GM19452 (cell line): ENCODE results near the gene ABHD5.

Source experiments
- ATAC-seq: cut with Tn5 transposase; IDR thresholded peaks from one replicate; pipeline ENCODE4 v1.9.1; 2021; ENCODE audit not compliant: unreplicated experiment

Gene ABHD5

DNA sequence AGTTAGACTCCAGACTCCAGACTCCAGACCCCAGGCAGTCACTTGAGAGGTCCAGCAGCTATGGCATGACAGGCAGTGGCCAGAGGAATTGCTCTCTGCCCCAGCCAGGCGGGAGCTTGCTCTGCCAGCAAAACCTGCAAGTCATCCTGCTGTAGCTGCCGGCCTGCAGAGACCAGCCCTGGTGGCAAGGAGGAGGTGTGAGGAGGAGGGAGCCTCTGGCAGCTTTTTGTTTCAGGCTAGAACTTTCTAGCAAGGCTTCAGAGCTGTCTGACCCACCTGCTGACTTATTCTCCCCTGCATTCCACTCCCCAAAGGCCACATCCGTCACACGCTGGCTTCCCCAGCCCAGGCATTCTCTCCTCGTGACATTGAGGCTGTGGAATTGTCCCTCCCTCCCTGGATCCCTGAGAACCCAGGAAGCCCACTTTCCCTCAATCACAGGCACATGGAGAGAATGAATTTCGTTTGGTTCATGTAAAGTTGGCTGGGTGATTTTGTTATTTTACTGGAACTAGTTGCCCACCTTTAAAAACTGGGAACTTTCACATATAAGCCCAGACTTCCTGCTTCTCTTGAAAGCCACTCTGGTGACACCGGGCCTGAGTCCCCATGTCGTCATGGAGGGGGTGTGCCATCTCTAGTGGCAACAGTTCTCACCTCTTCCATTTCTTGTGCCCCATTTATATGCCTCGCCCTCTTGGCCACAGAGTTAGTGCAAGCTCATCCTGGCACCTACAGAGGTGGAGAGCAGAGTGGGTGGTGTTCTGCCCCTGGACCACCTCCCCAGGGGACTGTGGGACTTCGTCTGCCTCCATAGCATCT lies 82.7 kb downstream of the ABHD5 start:
- ATAC-seq: no peak

GRCh38 chr3:43774799-43775198 lies 84.1 kb downstream of the ABHD5 start:
- no peak for ATAC-seq

- ATAC-seq: no peak
These were observed 85.4 kb downstream of the ABHD5 start for GRCh38 chr3:43776101-43776500.

- no peak for ATAC-seq
These were observed 89.1 kb downstream of the ABHD5 start for GRCh38 chr3:43779850-43780249.

DNA sequence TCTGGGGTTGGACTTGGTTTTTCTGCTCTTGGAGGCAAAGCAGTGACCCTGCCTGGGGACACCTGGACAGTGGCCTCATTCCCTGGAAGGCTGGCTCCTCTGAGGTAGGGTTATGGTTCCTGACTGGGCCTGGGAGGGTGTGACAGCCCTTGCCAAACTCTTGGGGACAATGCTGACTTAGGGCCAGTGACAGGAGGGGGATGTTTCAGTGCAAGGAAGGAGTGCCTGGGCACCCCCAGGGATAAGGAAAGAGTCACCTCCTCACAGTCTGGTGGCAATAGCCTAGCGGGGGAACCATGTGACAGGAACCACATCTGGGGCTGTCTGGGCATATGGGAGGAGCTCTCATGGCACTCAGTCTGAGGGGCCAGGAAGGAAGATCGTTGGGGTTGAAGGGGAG lies 91.8 kb downstream of the ABHD5 start:
- no peak for ATAC-seq
